Body of pancreas (tissue), 4 donors: ENCODE measurements around the gene AGBL4.

Experiments
- POLR2A ChIP-seq, 3 donors: fragments of 450-650 bp; IDR thresholded peaks; one replicate each; pipeline ENCODE4 v1.6.1; 2016; ENCODE audit warnings: antibody characterized with exemption in 3 of 3, mild to moderate bottlenecking in 2 of 3
- TF ChIP-seq, protein P1 (sequence below), 7 experiments: fragments of 450-650 bp in 4 of 7; fragments of 200-600 bp in 3 of 7; sonication (generic) in 3 of 7; IDR thresholded peaks; one replicate each; pipeline ENCODE4 v1.5.1; 2016 to 2019; ENCODE audit warnings: antibody characterized with exemption in 7 of 7

DNA sequence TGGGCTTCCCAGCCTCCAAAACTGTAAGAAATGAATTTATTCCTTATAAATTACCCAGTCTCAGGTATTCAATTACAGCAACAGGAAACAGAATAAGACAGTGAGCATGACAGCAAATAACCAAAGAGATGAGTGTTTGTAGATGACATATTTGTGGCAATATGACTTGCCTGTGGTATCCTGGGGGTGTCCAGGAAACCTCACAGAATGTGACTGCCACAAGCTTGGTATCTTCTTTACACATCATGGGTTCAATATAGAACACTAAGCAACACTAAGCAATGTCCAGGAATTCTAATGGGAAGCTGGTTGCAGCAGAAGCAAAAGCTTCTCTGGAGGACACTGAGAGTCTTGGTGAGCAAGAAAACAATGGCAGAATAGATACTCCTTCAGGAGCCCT, 1010.7 kb downstream of the AGBL4 start:
- TF ChIP-seq, protein P1, sequence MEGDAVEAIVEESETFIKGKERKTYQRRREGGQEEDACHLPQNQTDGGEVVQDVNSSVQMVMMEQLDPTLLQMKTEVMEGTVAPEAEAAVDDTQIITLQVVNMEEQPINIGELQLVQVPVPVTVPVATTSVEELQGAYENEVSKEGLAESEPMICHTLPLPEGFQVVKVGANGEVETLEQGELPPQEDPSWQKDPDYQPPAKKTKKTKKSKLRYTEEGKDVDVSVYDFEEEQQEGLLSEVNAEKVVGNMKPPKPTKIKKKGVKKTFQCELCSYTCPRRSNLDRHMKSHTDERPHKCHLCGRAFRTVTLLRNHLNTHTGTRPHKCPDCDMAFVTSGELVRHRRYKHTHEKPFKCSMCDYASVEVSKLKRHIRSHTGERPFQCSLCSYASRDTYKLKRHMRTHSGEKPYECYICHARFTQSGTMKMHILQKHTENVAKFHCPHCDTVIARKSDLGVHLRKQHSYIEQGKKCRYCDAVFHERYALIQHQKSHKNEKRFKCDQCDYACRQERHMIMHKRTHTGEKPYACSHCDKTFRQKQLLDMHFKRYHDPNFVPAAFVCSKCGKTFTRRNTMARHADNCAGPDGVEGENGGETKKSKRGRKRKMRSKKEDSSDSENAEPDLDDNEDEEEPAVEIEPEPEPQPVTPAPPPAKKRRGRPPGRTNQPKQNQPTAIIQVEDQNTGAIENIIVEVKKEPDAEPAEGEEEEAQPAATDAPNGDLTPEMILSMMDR (IDR thresholded peaks at IDR 0.05), result no peak
- TF ChIP-seq POLR2A (IDR thresholded peaks at IDR 0.05), result no peak
